ENCODE measurements around the gene ADORA2B.

DNA sequence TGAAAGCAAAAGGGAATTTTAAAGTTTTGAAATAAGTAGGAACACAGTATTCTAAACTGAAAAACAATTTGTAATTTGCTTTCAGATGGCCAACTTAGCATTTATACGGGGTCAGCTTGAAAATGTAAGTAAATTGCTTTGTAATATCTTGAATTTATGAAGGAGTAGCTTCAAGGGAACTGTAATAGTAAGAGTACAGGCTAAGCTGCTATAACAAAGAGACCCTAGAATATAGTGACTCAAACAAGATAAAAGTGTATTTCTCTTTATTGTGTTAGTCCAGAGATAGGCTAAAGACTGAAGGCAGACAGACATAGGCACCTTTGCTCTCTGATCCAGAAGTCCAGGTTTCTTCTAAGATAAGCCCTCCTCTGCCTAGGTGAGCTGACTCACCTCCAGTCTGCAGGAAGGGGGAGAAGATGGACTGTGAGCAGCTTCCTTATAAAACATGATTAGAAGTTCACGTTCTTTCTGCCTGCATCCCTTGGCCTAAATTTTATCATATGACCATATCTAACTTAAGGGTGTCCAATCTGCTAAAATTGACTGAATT lies 57.9 kb downstream of the ADORA2B start:
- TF ChIP-seq, protein P1, sequence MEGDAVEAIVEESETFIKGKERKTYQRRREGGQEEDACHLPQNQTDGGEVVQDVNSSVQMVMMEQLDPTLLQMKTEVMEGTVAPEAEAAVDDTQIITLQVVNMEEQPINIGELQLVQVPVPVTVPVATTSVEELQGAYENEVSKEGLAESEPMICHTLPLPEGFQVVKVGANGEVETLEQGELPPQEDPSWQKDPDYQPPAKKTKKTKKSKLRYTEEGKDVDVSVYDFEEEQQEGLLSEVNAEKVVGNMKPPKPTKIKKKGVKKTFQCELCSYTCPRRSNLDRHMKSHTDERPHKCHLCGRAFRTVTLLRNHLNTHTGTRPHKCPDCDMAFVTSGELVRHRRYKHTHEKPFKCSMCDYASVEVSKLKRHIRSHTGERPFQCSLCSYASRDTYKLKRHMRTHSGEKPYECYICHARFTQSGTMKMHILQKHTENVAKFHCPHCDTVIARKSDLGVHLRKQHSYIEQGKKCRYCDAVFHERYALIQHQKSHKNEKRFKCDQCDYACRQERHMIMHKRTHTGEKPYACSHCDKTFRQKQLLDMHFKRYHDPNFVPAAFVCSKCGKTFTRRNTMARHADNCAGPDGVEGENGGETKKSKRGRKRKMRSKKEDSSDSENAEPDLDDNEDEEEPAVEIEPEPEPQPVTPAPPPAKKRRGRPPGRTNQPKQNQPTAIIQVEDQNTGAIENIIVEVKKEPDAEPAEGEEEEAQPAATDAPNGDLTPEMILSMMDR (IDR thresholded peaks at IDR 0.05), result no peak
- TF ChIP-seq POLR2A (IDR thresholded peaks at IDR 0.05), result no peak

Data from right lobe of liver (tissue), 4 donors.